BLaER1 (cell line): Measurements from ENCODE around the gene ZNF205.
"Not testable (repeated sequence)": the region's sequence is repeated elsewhere in the genome, so short reads cannot be mapped to it uniquely, and the experiment has no call there.

Experiments used
- H3K27ac ChIP-seq: shearing (Covaris generic); formaldehyde crosslinking; 2 replicates; pipeline ENCODE4 v1.8.1; 2022
- H3K27me3 ChIP-seq: shearing (Covaris generic); formaldehyde crosslinking; 2 replicates; pipeline ENCODE4 v1.8.1; 2022
- H3K36me3 ChIP-seq: shearing (Covaris generic); formaldehyde crosslinking; 2 replicates; pipeline ENCODE4 v1.8.1; 2022
- H3K4me1 ChIP-seq: shearing (Covaris generic); formaldehyde crosslinking; 2 replicates; pipeline ENCODE4 v1.8.1; 2022
- H3K4me2 ChIP-seq: shearing (Covaris generic); formaldehyde crosslinking; 2 replicates; pipeline ENCODE4 v1.8.1; 2022
- H3K4me3 ChIP-seq: shearing (Covaris generic); formaldehyde crosslinking; 2 replicates; pipeline ENCODE4 v1.8.1; 2022
- H3K9ac ChIP-seq: shearing (Covaris generic); formaldehyde crosslinking; 2 replicates; pipeline ENCODE4 v1.8.1; 2022
- H3K9me3 ChIP-seq: shearing (Covaris generic); formaldehyde crosslinking; 2 replicates; pipeline ENCODE4 v1.8.1; 2022
- H4K20me1 ChIP-seq: shearing (Covaris generic); formaldehyde crosslinking; 2 replicates; pipeline ENCODE4 v1.8.1; 2022
- Cebpa-rat ChIP-seq: shearing (Covaris generic); IDR thresholded peaks from 2 replicates; pipeline ENCODE4 v1.8.1; 2022

ZNF205 gene

GRCh38 chr16:3157229-3158025, 45.0 kb downstream of the ZNF205 start:
- H3K9me3 ChIP-seq, result peaks cover 15% of the 10 kb centered on the region
- peaks cover 78% of the 10 kb centered on the region for H3K27me3 ChIP-seq
- H3K36me3 ChIP-seq, result no peaks in the 10 kb centered on the region
- H4K20me1 ChIP-seq, result peaks cover 12% of the 10 kb centered on the region
- TF ChIP-seq Cebpa-rat, result no peak
- peaks cover 31% of the 10 kb centered on the region for H3K4me1 ChIP-seq
- H3K4me2 ChIP-seq, result peak overlapping the region; percentile 89
- peak overlapping the region; percentile 68 for H3K4me3 ChIP-seq
- H3K9ac ChIP-seq, result peak overlapping the region; percentile 75
- H3K27ac ChIP-seq, result no peak overlapping the region

- TF ChIP-seq Cebpa-rat, result no peak
- Histone ChIP-seq H3K27me3 (peaks cover 71% of the 10 kb centered on the region), H3K9me3 (peaks cover 15% of the 10 kb centered on the region), H3K4me1 (peaks cover 32% of the 10 kb centered on the region), H3K9ac (peak overlapping the region; percentile 75), H3K27ac (peak overlapping the region; percentile 55), H3K36me3 (no peaks in the 10 kb centered on the region), H4K20me1 (peaks cover 12% of the 10 kb centered on the region), H3K4me2 (peak overlapping the region; percentile 89), H3K4me3 (peak overlapping the region; percentile 68)
These were observed 45.7 kb downstream of the ZNF205 start for GRCh38 chr16:3158026-3158509.

GRCh38 chr16:3158510-3159314, 46.3 kb downstream of the ZNF205 start:
- H3K4me1 ChIP-seq, result peaks cover 39% of the 10 kb centered on the region

GRCh38 chr16:3161235-3162018, 49.0 kb downstream of the ZNF205 start:
- H3K4me2 ChIP-seq, result peak overlapping the region; percentile 37
- H3K4me3 ChIP-seq, result no peak overlapping the region
- H3K4me1 ChIP-seq, result peaks cover 55% of the 10 kb centered on the region
- no peak overlapping the region for H3K9ac ChIP-seq
- H3K27ac ChIP-seq, result no peak overlapping the region
- no peak for TF ChIP-seq Cebpa-rat
- no peaks in the 10 kb centered on the region for H3K36me3 ChIP-seq
- peaks cover 38% of the 10 kb centered on the region for H3K27me3 ChIP-seq
- H4K20me1 ChIP-seq, result peaks cover 12% of the 10 kb centered on the region
- no peaks in the 10 kb centered on the region for H3K9me3 ChIP-seq

More at GRCh38 chr16:3158510-3159314, 46.3 kb downstream of the ZNF205 start:
- no peak for TF ChIP-seq Cebpa-rat
- H3K9ac ChIP-seq, result peak overlapping the region; percentile 75
- H3K4me3 ChIP-seq, result peak overlapping the region; percentile 68
- H3K4me2 ChIP-seq, result peak overlapping the region; percentile 89
- H4K20me1 ChIP-seq, result peaks cover 12% of the 10 kb centered on the region
- no peaks in the 10 kb centered on the region for H3K36me3 ChIP-seq
- peaks cover 15% of the 10 kb centered on the region for H3K9me3 ChIP-seq
- H3K27me3 ChIP-seq, result peaks cover 65% of the 10 kb centered on the region
- peak overlapping the region; percentile 61 for H3K27ac ChIP-seq

GRCh38 chr16:3164121-3164991, 52.0 kb downstream of the ZNF205 start:
- Histone ChIP-seq H3K9me3 (no peaks in the 10 kb centered on the region), H4K20me1 (no peaks in the 10 kb centered on the region), H3K27ac (no peak overlapping the region), H3K4me2 (0 out of 2 replicates have a peak overlapping the region, but pooled peaks have one; percentile 2), H3K36me3 (no peaks in the 10 kb centered on the region), H3K4me3 (no peak overlapping the region), H3K9ac (no peak overlapping the region), H3K27me3 (peaks cover 34% of the 10 kb centered on the region), H3K4me1 (peaks cover 43% of the 10 kb centered on the region)
- no peak for TF ChIP-seq Cebpa-rat

- peaks cover 2% of the 10 kb centered on the region; the same call in 1 of the 2 replicates for H4K20me1 ChIP-seq
- H3K27me3 ChIP-seq, result peaks cover 35% of the 10 kb centered on the region
- no peaks in the 10 kb centered on the region for H3K9me3 ChIP-seq
- peak overlapping the region; percentile 89 for H3K4me2 ChIP-seq
- H3K36me3 ChIP-seq, result no peaks in the 10 kb centered on the region
- peaks cover 35% of the 10 kb centered on the region for H3K4me1 ChIP-seq
- TF ChIP-seq Cebpa-rat, result no peak
- peak overlapping the region; percentile 54 for H3K4me3 ChIP-seq
- H3K9ac ChIP-seq, result no peak overlapping the region
- H3K27ac ChIP-seq, result no peak overlapping the region
These were observed 52.9 kb downstream of the ZNF205 start for GRCh38 chr16:3165111-3165822.

GRCh38 chr16:3166505-3166886, 54.1 kb downstream of the ZNF205 start:
- H3K9me3 ChIP-seq, result peaks cover 4% of the 10 kb centered on the region; the same call in 1 of the 2 replicates
- TF ChIP-seq Cebpa-rat, result no peak

GRCh38 chr16:3168729-3169128, 56.3 kb downstream of the ZNF205 start:
- H3K36me3 ChIP-seq, H3K4me2 ChIP-seq, H3K4me3 ChIP-seq, H3K9me3 ChIP-seq, H3K27ac ChIP-seq, H3K9ac ChIP-seq: not testable (repeated sequence)
- H4K20me1 ChIP-seq, result peaks cover 23% of the 10 kb centered on the region; the same call in 1 of the 2 replicates
- peaks cover 68% of the 10 kb centered on the region for H3K27me3 ChIP-seq
- H3K4me1 ChIP-seq, result peaks cover 38% of the 10 kb centered on the region

More at GRCh38 chr16:3166505-3166886, 54.1 kb downstream of the ZNF205 start:
- H3K4me3 ChIP-seq, result no peak overlapping the region
- H3K4me1 ChIP-seq, result peaks cover 38% of the 10 kb centered on the region
- no peaks in the 10 kb centered on the region for H3K36me3 ChIP-seq
- H3K27ac ChIP-seq, result no peak overlapping the region
- H3K9ac ChIP-seq, result no peak overlapping the region
- H4K20me1 ChIP-seq, result peaks cover 14% of the 10 kb centered on the region; the same call in 1 of the 2 replicates
- H3K27me3 ChIP-seq, result peaks cover 46% of the 10 kb centered on the region
- H3K4me2 ChIP-seq, result no peak overlapping the region
